Ovary (tissue), 10 donors: ENCODE data around the gene SHISA9. TPM values are rescaled to one million over a fixed set of nuclear protein-coding genes. Genes with fewer than 3 reads are reported as not detected.
"Not testable (repeated sequence)": the region's sequence is repeated elsewhere in the genome, so short reads cannot be mapped to it uniquely, and the experiment has no call there.

ENCODE experiments used
- DNase-seq, 5 donors: peaks; one replicate each; pipeline ENCODE4 v3.0.0-alpha.2; 2019 to 2020
- H3K27ac ChIP-seq, 2 donors: fragments of 200-600 bp; one replicate each; pipeline versions ENCODE4 v1.5.1 to v1.8.0; 2019 to 2022
- H3K27me3 ChIP-seq: fragments of 200-600 bp; one replicate; pipeline ENCODE4 v1.8.0; 2022
- H3K36me3 ChIP-seq: fragments of 200-600 bp; sonication (generic); one replicate; pipeline ENCODE4 v1.5.1; 2019
- H3K4me1 ChIP-seq: one replicate; pipeline ENCODE4 v1.8.1; 2013; ENCODE audit warnings: mild to moderate bottlenecking, moderate library complexity; ENCODE audit not compliant: insufficient read depth
- H3K4me3 ChIP-seq: fragments of 200-600 bp; sonication (generic); one replicate; pipeline ENCODE4 v1.5.1; 2017
- H3K9me3 ChIP-seq, 2 donors: fragments of 200-600 bp in 1 of 2; sonication (generic) in 1 of 2; one replicate each; pipeline versions ENCODE4 v1.5.1 to v1.8.1; 2013 to 2019; ENCODE audit warnings: mild to moderate bottlenecking in 1 of 2, moderate library complexity in 1 of 2
- EP300 ChIP-seq: sonication (generic); formaldehyde crosslinking; IDR thresholded peaks from one replicate; pipeline ENCODE4 v1.6.1; 2017; ENCODE audit warnings: antibody characterized with exemption
- POLR2A ChIP-seq: fragments of 450-650 bp; IDR thresholded peaks from one replicate; pipeline ENCODE4 v1.6.1; 2017; ENCODE audit warnings: antibody characterized with exemption, mild to moderate bottlenecking, moderate library complexity
- WGBS, 3 donors: extraction: QIAGEN DNeasy Blood & Tissue Kit in 1 of 3; methylation state at CpG; one replicate each; pipeline versions ENCODE4 v1.1.5 to v1.1.7; 2013 to 2017; 5-methylcytosine and 5-hydroxymethylcytosine counted together
- intact Hi-C, 4 donors: fragments of 100-400 bp; cut with DNase I; formaldehyde crosslinking; loops; one replicate each; pipeline versions ENCODE4 v1.11.0 to v1.15.1; 2022 to 2023
- long read RNA-seq, 3 donors: library from polyadenylated mRNA in 2 of 3; unstranded in 2 of 3; transcript quantifications; one replicate each; pipeline ENCODE4 v2.0.0 and lab custom pipeline, GENCODE V29; 2021 to 2026
- polyA plus RNA-seq, 2 donors: library from polyadenylated mRNA; stranded (reverse); fragments of 200-250 nt in 1 of 2; fragments of 350-450 nt in 1 of 2; fragmentation: Illumina TruSeq in 1 of 2; extraction: RNeasy Lipid Tissue Mini Kit (QIAGEN cat#74804) in 1 of 2; gene quantifications; one replicate each; pipeline ENCODE4 v1.2.3, GENCODE V29; 2013 to 2014
- total RNA-seq, 7 donors: library from RNA; depleted of rRNA in 2 of 7; stranded (reverse); fragments of >200 nt in 2 of 7; fragmentation: NEBNext Ultra II Directional in 3 of 7; extraction: Animal tissue kit (Norgen Biotek cat#: 25700) in 3 of 7; gene quantifications; one replicate each; pipeline versions ENCODE4 v1.1.0 to v1.2.4, GENCODE V29; 2016 to 2023
- TF ChIP-seq, protein P1 (sequence below), 3 donors: fragments of 450-650 bp in 2 of 3; fragments of 200-600 bp in 1 of 3; IDR thresholded peaks; one replicate each; pipeline versions ENCODE4 v1.5.1 to v1.8.0; 2016 to 2022; ENCODE audit warnings: antibody characterized with exemption in 3 of 3, mild to moderate bottlenecking in 1 of 3
- donor health status: DM: no; HTN: no; CAD: no; lungs with moderate emphysema.
- donor health status: DM: no; HTN: no; CAD: no.
- donor health status: Bipolar disorder and iron deficiency.
- donor health status: DM: yes; HTN: yes; CAD: no.
- donor health status: DM: no; HTN: no; CAD: no.
- donor health status: DM: yes; HTN: yes; CAD: no.

Gene SHISA9
- total RNA-seq (under 1 TPM in 4 of 7 donors, not detected in 3; 0.03 to 0.47 (median 0.16) TPM), polyA plus RNA-seq (under 1 TPM; 0.08 to 0.13 TPM)
- long read RNA-seq, donor 1 = 0 reads
- long read RNA-seq, donor 2 = 0 reads
- long read RNA-seq, donor 3, full-length matches to known transcripts = 1 of 1 reads
- long read RNA-seq, donor 3, partial matches to known transcripts = 0 of 1 reads
- long read RNA-seq, donor 3, other reads (novel, unspliced or antisense) = 0 of 1 reads

DNA sequence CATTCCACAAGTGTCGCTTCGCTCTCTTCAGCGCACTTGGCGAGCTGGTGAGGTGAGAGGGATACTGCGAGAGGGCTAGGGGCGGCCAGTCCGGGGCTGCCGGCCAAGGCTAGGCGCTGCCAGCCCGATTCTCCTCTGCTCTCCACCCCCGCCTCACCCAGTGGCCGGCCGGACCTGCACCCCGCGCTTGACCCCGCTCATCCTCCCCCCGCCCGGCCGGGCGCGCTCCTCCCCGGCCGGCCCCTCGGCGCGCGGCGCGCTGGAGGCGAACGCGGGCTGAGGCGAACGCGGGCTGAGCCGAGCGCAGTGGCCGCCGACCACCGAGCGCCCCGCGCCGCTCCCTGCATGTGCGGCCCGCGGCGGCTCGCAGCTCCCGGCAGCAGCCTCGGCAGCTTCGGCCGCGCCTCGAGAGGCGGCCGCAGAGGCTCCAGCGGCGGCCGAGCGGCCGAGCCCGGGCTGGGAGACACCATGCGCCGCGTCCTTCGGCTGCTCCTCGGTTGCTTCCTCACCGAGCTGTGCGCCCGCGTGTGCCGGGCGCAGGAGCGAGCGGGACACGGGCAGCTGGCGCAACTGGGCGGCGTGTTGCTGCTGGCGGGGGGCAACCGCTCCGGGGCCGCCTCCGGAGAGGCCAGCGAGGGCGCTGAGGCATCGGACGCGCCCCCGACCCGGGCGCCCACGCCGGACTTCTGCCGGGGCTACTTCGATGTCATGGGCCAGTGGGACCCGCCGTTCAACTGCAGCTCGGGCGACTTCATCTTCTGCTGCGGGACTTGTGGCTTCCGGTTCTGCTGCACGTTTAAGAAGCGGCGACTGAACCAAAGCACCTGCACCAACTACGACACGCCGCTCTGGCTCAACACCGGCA lies at the start of gene SHISA9:
Gene SHISA9 (plus strand): TSS at position 2 of the 865 bp plus-strand sequence.
- TF ChIP-seq POLR2A = no peak
- TF ChIP-seq, protein P1, sequence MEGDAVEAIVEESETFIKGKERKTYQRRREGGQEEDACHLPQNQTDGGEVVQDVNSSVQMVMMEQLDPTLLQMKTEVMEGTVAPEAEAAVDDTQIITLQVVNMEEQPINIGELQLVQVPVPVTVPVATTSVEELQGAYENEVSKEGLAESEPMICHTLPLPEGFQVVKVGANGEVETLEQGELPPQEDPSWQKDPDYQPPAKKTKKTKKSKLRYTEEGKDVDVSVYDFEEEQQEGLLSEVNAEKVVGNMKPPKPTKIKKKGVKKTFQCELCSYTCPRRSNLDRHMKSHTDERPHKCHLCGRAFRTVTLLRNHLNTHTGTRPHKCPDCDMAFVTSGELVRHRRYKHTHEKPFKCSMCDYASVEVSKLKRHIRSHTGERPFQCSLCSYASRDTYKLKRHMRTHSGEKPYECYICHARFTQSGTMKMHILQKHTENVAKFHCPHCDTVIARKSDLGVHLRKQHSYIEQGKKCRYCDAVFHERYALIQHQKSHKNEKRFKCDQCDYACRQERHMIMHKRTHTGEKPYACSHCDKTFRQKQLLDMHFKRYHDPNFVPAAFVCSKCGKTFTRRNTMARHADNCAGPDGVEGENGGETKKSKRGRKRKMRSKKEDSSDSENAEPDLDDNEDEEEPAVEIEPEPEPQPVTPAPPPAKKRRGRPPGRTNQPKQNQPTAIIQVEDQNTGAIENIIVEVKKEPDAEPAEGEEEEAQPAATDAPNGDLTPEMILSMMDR (IDR thresholded peaks at IDR 0.05) = no peak
- TF ChIP-seq EP300 = no peak

DNA sequence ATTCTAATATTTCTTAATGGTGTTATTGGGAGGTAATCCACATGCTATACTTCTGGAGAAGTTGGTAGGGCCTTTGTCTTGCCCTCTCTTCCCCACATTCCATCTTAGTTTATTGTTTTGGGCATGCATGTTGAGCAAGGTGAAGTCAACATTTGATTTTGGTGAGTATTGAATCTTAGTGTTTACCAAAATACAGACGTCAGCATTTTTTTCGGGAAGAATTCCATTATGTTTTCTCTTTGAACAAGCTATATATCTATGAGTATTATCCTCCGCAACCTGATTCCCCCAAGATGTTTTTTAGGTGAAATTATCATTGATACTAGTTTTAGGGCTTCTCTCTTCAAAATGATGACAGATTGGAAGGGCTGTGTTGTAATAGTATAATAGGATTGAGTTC lies 47.4 kb upstream of the SHISA9 start:
- H3K4me1 ChIP-seq = no peaks in the 10 kb centered on the region
- H3K27ac ChIP-seq = no peak overlapping the region
- no peak overlapping the region for H3K4me3 ChIP-seq
- no peaks in the 10 kb centered on the region for H3K36me3 ChIP-seq
- no peak for DNase-seq
- WGBS, 3 donors = 87 to 94% (median 92%) methylated on average over 3 of the region's 3 CpGs
- intact Hi-C loops = no loop called here
- TF ChIP-seq POLR2A (no peak), EP300 (no peak)
- TF ChIP-seq, protein P1 (IDR thresholded peaks at IDR 0.05) = no peak
- H3K27me3 ChIP-seq = no peaks in the 10 kb centered on the region
- no peaks in the 10 kb centered on the region for H3K9me3 ChIP-seq

More for the DNA sequence above, at the start of gene SHISA9:
- peaks cover 1% of the 10 kb centered on the region for H3K4me1 ChIP-seq
- WGBS, 3 donors = 0 to 1% (median 1%) methylated on average over 58 to 110 of the region's 110 CpGs
- no peak within 1 kb of the TSS for H3K27ac ChIP-seq
- H3K27me3 ChIP-seq = no peaks in the 10 kb centered on the region
- no peaks in the 10 kb centered on the region for H3K36me3 ChIP-seq
- intact Hi-C loops = no loop called here
- no peak within 1 kb of the TSS for H3K4me3 ChIP-seq
- no peak for DNase-seq
- H3K9me3 ChIP-seq = no peaks in the 10 kb centered on the region

DNA sequence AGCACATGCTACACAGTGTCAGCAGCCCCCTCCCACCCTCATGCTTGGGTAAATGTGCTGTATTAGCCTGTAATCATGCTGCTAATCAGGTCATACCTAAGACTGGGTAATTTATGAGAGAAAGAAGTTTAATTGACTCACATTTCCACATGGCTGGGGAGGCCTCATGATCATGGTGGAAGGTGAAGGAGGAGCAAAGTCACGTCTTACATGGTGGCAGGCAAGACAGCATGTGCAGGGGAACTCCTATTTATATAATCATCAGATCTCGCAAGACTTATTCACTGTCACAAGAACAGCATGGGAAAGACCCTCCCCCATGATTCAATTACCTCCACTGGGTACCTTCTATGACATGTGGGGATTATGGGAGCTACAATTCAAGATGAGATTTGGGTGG lies 44.0 kb upstream of the SHISA9 start:
- H3K27ac ChIP-seq, H3K27me3 ChIP-seq, intact Hi-C loops, H3K36me3 ChIP-seq, DNase-seq, H3K9me3 ChIP-seq, H3K4me3 ChIP-seq, H3K4me1 ChIP-seq: not testable (repeated sequence)
- WGBS, 3 donors = 84 to 87% (median 87%) methylated on average over 2 of the region's 2 CpGs

DNA sequence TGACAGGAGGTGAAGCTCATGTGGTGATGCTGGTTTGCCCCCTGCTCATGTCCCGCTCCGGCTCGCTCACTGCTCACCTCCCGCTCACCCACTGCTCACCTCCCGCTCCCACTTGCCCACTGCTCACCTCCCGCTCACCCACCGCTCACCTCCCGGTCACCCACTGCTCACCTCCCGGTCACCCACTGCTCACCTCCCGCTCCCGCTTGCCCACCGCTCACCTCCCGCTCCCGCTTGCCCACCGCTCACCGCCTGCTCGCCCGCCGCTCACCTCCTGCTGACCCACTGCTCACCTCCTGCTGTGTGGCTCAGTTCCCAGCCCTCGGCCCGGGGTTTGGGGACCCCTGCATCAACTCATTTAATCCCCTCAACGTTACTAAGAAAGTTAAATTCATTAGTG lies 39.1 kb upstream of the SHISA9 start:
- Histone ChIP-seq H3K4me1 (no peaks in the 10 kb centered on the region), H3K27me3 (no peaks in the 10 kb centered on the region), H3K4me3 (no peak overlapping the region), H3K9me3 (no peaks in the 10 kb centered on the region), H3K27ac (no peak overlapping the region), H3K36me3 (no peaks in the 10 kb centered on the region)
- TF ChIP-seq, protein P1 (IDR thresholded peaks at IDR 0.05) = no peak
- TF ChIP-seq POLR2A = no peak
- no peak for TF ChIP-seq EP300
- 82 to 88% (median 85%) methylated on average over 22 of the region's 22 CpGs for WGBS, 3 donors
- no peak for DNase-seq
- intact Hi-C loops = no loop called here

DNA sequence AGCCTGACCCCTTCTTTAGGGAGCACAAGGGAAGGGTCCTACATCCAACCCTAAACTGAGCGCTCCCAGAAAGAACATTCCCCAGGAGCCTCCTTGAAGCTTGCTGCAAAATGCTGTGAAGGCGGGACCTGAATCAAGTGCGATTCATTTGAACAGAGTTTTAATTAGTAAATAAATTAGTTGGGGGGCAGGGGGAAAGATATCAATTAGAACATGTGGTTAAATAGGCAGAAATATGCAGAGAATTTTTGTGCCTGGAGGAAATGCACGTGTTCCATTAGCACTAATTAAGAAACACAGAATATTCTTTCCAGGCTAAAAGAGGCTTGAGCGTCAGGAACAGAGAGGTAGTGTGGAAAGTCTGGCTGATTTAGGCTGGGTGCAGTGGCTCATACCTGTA lies 38.5 kb upstream of the SHISA9 start:
- WGBS, 3 donors = 74 to 78% (median 75%) methylated on average over 5 of the region's 5 CpGs
- intact Hi-C loops = no loop called here
- no peak overlapping the region for H3K4me3 ChIP-seq
- H3K9me3 ChIP-seq = no peaks in the 10 kb centered on the region
- no peaks in the 10 kb centered on the region for H3K27me3 ChIP-seq
- no peak for DNase-seq
- H3K36me3 ChIP-seq = no peaks in the 10 kb centered on the region
- no peak for TF ChIP-seq EP300
- TF ChIP-seq, protein P1 (IDR thresholded peaks at IDR 0.05) = no peak
- no peak for TF ChIP-seq POLR2A
- H3K4me1 ChIP-seq = no peaks in the 10 kb centered on the region
- no peak overlapping the region for H3K27ac ChIP-seq
